Left renal cortex interstitium (tissue), 4 donors: ENCODE measurements around the gene ARAP1. TPM values are rescaled to one million over a fixed set of nuclear protein-coding genes. Genes with fewer than 3 reads are reported as not detected.

Experiments used
- DNase-seq, 4 donors: peaks; one replicate each; pipeline ENCODE4 v3.0.0-alpha.2; 2013; ENCODE audit warnings: low read depth in 4 of 4, low spot score in 2 of 4, missing footprints in 1 of 4
- polyA plus RNA-seq, 4 donors: library from polyadenylated mRNA; unstranded; fragments of 120-200 nt; gene quantifications; one replicate each; pipeline ENCODE4 v1.2.1, GENCODE V29; 2013; ENCODE audit not compliant: insufficient read length in 4 of 4

ARAP1 gene
- polyA plus RNA-seq, 4 donors, result 69.0 to 85.0 (median 78.4) TPM

- no peak for DNase-seq
Measured at GRCh38 chr11:72709478-72710238, 42.5 kb downstream of the ARAP1 start.

- DNase-seq, result no peak
Measured at GRCh38 chr11:72707032-72707431, 45.2 kb downstream of the ARAP1 start.

GRCh38 chr11:72706579-72706978 lies 45.6 kb downstream of the ARAP1 start:
- no peak for DNase-seq

- DNase-seq, result no peak
Measured at GRCh38 chr11:72705442-72706365, 46.5 kb downstream of the ARAP1 start.

- no peak for DNase-seq
Measured at GRCh38 chr11:72704783-72705265, 47.4 kb downstream of the ARAP1 start.

GRCh38 chr11:72704028-72704782 lies 48.0 kb downstream of the ARAP1 start:
- DNase-seq, result no peak

GRCh38 chr11:72703267-72704008 lies 48.8 kb downstream of the ARAP1 start:
- DNase-seq, result peak in 3 of 4 donors; percentile 58 to 78 (median 72)

GRCh38 chr11:72702577-72703241 lies 49.5 kb downstream of the ARAP1 start:
- DNase-seq, result no peak

GRCh38 chr11:72702096-72702495 lies 50.1 kb downstream of the ARAP1 start:
- no peak for DNase-seq

- DNase-seq, result no peak
Measured at GRCh38 chr11:72701466-72701865, 50.7 kb downstream of the ARAP1 start.

GRCh38 chr11:72700146-72700545 lies 52.1 kb downstream of the ARAP1 start:
- DNase-seq, result no peak

- DNase-seq, result no peak
Measured at GRCh38 chr11:72697814-72698213, 54.4 kb downstream of the ARAP1 start.

- no peak for DNase-seq
Measured at GRCh38 chr11:72696866-72697700, 55.1 kb downstream of the ARAP1 start.

GRCh38 chr11:72695354-72695753 lies 56.9 kb downstream of the ARAP1 start:
- no peak for DNase-seq

- no peak for DNase-seq
Measured at GRCh38 chr11:72693271-72693968, 58.8 kb downstream of the ARAP1 start.

- DNase-seq, result no peak
Measured at GRCh38 chr11:72692498-72693237, 59.5 kb downstream of the ARAP1 start.

- DNase-seq, result no peak
Measured at GRCh38 chr11:72690166-72690565, 62.0 kb downstream of the ARAP1 start.
